Stimulated activated CD4-positive, alpha-beta T cell treated with anti-CD3 and anti-CD28 coated beads, TNF-alpha, amount 100 ng/mL, for 4 hours (primary cell): Measurements from ENCODE around the gene ADNP2.

Experiments
- DNase-seq, 3 experiments: peaks; one replicate each; pipeline ENCODE4 v3.0.0-alpha.2; 2020; ENCODE audit warnings: low read depth in 3 of 3

ADNP2 gene

DNA sequence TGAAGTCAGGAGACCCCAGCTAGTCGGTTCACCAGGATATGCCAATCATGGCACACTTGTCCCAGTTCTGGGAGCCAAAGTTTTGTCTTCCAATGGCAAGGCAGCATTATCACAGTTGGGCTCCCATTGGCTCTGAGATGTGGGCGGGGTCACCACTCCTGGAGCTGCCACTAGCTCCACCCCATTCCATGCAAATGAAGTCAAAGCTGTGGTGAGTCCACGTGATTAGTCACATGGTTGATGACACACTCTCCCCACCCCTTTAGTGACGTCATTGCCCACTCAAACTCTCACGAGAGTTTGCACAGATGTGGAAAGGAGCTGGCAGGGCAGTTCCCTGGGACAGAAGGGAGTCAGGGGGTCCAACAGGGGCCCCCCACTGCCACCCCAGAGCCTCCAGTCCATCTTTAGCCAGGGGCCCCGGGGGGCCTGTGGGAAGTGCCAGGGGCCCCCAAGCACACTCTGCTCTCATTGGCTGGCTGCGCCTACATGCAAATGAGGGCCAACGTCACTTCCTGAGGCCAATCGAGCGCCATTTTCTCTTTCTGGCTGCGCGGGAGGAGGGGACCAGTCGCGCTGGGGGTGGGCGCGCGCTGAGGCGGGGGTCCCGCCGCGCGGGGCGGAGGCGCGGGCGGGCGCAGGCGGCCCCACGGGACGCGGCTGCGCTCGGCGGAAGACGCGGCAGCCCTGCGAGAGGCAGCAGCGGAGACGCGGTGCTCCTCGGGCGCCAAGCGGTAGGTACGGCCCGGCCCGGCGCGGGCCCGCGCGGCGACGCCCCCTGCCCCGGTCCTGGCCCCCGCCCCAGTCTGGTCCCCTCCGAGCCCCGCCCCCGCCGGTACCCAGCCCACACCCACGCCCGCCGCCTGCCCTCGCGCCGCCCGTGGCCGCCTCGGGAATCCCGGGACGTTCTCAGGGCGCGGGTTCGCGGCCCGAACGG, at the start of gene ADNP2:
Gene ADNP2, plus strand, starts transcription at position 524 of the 937 bp plus-strand sequence. CDS start 8,281 bp downstream, outside the sequence.
- peak; percentile 48 to 75 (median 72) for DNase-seq

DNA sequence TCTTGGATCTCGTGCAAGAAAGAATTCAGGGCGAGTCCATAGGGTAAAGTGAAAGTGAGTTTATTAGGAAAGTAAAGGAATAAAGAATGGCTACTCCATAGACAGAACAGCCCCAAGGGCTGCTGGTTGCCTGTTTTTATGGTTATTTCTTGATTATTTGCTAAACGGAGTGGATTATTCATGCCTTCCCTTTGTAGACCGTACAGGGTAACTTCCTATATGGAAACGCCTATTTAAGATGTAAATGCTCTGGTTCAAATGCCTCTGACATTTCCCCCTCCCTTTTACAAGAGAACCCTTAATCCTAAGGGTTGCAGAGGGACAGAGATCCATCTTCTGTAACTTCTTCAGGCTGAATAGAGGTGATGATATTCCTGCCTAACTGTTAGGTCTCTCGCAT, 49.1 kb upstream of the ADNP2 start:
- no peak for DNase-seq

DNA sequence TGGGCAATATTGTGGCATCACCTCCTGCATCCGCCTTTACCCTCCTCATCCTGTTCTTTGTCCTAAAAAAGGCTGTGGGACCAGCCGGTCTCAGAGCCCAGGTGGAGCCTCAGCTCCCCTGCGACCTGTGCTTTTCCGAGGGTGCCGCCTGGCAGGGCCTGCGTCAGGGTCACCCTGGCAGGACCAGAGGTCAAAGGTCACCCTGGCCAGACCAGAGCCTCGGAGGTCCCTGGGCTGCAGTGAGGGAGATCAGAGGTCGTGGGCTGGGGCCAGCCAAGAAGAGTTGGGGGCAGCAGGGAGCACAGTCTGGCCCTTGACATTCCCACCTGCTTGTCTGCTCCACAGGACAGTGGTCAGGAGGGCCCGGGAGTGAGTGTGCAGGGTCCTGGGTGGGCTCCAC, 43.4 kb upstream of the ADNP2 start:
- no peak for DNase-seq

GRCh38 chr18:80067321-80067720, 41.7 kb upstream of the ADNP2 start:
- DNase-seq = no peak

GRCh38 chr18:80067897-80068296, 41.2 kb upstream of the ADNP2 start:
- DNase-seq = no peak

- no peak for DNase-seq
Measured at GRCh38 chr18:80068571-80069272, 40.3 kb upstream of the ADNP2 start.

GRCh38 chr18:80070825-80071224, 38.2 kb upstream of the ADNP2 start:
- DNase-seq = no peak

- DNase-seq = no peak
Measured at GRCh38 chr18:80074183-80074582, 34.9 kb upstream of the ADNP2 start.

- no peak for DNase-seq
Measured at GRCh38 chr18:80074697-80075096, 34.4 kb upstream of the ADNP2 start.

DNA sequence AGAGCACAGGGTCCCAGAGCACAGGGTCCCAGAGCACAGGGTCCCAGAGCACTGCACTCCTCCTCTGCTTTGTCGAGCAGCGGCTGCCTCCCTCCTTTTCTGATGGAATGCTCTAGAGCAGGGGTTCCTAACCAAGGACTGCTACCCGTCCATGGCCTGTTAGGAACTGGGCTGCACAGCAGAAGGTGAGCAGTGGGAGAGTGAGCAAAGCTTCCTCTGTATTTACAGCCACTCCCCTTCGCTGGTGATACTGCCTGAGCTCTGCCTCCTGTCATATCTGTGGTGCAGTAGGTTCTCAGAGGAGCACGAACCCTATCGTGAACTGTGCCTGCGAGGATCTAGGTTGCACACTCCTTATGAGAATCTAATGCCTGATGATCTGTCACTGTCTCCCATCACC, 33.1 kb upstream of the ADNP2 start:
- DNase-seq = no peak

GRCh38 chr18:80076379-80076778, 32.7 kb upstream of the ADNP2 start:
- no peak for DNase-seq

DNA sequence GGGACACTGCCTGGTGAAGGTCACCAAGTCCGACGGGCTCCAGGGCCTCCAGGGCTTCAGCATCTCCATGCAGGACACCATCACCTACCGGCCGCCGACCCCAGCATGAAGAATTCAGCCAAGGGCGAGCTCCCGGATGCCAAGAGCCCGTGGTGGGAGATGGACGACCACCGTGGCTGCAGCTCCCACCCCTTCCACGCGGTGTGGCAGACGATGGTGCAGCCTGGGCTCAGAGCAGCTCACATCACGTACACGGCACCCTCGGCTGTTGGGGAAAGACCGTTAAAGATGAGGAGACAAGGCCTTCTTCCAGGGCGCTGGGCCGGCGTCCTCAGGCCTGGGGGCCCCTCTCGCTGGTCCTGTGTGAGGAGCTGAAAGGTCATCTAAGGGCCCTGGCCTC, 31.2 kb upstream of the ADNP2 start:
- no peak for DNase-seq

DNA sequence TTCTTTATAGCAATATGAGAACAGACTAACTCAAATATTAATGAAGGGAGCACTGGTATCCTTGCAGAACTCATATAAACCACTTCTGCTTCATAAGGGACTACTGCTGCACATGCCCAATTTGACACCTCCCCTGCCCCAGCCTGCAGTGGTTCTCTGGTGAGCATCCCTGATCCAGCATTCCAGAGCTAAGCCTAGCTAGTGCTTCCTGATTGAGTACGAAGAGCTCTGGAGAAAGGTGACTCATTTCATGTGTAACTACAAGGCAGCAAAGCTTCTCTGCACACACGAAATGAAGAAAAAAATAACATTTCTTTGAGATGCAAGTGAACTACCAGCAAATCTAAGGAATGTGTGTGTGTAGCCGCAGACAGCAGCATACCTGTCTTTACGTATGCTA, 22.8 kb upstream of the ADNP2 start:
- no peak for DNase-seq

DNA sequence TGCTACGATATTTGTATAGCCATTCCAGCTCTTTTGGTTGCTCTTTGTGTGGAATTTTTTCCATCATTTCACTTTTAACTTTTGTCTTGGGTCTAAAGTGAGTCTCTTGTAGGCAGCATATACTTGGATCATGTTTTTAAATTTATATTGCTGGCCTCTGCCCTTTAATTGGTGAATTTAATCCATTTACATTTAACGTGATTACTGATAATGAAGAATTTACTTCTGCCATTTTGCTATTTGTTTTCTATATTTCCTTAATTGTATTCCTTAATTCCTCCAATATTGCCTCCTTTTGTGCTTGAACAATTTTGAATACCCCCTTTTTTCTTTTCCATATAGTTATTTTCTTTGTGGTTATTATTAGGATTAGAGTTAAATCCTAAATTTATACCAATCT, 21.0 kb upstream of the ADNP2 start:
- DNase-seq = no peak

- DNase-seq = no peak
Measured at GRCh38 chr18:80088823-80089222, 20.2 kb upstream of the ADNP2 start.

DNA sequence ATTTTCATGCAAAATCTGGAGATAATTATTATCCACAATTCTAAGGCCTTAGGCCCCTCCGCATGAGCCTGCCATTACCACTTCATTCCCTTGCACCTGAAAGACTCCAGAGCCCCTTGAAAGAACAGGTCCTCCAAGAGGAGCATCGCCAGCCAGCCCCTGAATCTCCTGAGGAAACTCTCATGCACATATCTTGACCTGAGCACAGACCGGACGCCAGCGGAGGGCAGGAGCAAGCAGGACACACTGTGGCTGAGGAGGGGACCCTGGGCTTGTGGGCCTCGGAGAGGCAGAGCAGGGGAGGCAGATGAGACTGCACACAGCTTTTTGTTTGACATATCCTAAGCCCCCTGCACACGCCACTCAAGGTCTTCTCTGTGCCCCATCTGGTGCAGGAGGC, 13.6 kb upstream of the ADNP2 start:
- no peak for DNase-seq

- DNase-seq = no peak
Measured at GRCh38 chr18:80096032-80096565, 13.0 kb upstream of the ADNP2 start.

DNA sequence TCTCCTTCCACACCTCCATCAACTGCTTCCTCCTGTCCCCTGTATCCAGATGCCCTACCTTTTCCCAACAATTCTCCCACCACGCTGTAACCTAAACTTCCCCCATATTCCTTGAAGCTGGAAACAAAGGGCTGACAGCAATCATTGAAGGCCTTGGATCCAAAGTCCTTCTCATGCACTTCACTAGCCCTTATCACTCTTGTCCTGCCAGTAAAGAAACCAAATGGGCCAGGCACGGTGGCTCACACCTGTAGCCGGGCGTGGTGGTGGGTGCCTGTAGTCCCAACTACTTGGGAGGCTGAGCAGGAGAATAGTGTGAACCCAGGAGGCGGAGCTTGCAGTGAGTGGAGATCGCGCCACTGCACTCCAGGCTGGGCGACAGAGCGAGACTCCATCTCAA, 11.9 kb upstream of the ADNP2 start:
- no peak for DNase-seq

GRCh38 chr18:80103231-80103630, 5.8 kb upstream of the ADNP2 start:
- no peak for DNase-seq

DNA sequence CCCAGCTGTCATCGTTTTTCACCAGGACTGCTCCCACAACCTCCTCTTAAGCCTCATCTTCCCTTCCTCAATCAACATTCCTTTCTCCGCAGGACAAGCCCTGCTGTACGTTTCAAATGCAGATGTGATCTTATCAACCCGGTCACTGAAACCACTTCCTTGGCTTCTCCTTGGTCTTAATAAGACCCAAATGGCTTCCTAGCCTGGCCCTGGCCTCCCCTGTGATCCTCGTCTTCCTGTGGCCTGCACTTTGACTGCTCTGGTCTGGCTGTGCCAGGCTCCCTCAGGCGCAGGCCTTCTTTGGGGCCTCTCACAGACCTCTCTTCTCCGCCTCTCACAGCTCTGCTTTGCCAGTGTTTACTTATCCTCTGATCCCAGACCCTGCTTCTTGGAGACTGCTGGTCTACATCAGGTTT, 4.7 kb upstream of the ADNP2 start:
- no peak for DNase-seq

DNA sequence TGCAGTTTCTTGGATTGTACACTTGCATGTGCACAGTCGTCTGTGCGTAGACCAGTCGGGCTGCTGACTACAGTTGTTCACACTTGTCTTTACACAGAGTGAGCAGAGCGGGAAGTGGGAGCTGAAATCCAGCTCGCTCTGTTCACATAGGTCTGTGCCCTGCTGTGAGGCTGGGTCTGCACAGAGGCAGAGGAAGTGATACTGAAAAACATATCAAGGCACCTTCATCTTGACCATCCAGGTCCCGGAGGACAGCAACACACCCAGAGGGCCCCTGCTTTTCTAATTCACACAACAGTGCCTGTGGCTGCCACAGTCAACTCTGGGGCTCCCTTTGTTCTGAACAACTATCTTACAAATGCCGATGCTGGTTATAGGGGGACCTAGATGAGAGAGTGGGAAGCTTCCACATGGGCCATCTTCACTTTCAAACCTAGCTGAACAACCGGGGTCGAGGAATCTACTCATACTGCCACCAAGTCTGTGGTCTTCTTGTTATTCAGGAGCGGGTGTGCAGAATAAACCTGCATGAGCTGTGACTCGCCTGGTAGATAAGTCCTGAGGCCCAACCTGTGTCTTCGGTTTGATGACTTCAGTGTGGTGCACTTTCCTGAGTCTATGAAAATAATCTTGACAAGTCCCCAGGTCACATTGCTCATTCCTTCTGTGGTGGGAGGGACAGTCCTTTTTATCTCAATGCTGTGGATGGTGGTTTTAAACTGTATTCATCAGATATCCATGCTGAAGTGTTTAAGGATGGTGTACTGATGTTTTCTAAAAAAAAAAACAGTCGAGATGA, 3.5 kb upstream of the ADNP2 start:
- DNase-seq = no peak

DNA sequence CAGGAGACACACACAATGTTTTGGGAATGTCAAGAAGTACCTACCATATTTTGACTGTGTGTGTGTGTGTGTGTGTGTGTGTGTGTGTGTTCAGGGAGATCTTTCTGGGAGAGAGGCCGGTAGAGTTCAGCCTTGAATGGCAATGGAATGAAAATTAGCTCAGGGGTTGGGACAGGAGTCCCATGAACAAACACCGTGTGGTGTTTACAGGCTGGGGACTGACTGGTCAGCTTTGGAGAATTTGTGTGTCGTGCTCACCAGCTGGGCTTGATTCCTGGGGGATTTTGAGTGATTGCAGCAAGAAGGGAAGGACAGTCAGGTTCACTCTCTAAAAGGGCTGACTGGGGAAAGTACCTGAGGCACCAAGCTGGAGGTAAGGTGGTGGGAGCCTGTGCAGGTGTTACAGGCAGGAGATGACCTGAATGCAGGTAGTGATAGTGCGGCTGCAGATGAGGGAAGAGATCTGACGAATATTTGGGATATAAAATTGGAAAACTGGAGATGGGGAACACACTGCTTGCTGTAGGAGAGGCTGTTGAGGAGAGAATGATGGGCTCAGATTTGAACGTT, 2.5 kb upstream of the ADNP2 start:
- DNase-seq = no peak
